AG09309 (cell line): Measurements from ENCODE around the gene SYNGR1.

ENCODE experiments used
- DNase-seq: peaks from one replicate; pipeline ENCODE4 v3.0.0-alpha.2; 2010; ENCODE audit warnings: low read depth
- H3K4me3 ChIP-seq: 2 replicates; pipeline ENCODE4 v1.5.1; 2011; ENCODE audit warnings: mild to moderate bottlenecking, low read depth, low read length, moderate library complexity; ENCODE audit not compliant: control insufficient read depth
- CTCF ChIP-seq: IDR thresholded peaks from 2 replicates; pipeline ENCODE4 v1.5.1; 2011; ENCODE audit warnings: mild to moderate bottlenecking, low read depth, low read length, inconsistent platforms; ENCODE audit not compliant: insufficient read depth, control insufficient read depth; ENCODE audit errors: missing control alignments

SYNGR1 gene

GRCh38 chr22:39430576-39431150 lies 80.9 kb downstream of the SYNGR1 start:
- H3K4me3 ChIP-seq, result no peak overlapping the region
- TF ChIP-seq CTCF, result no peak
- no peak for DNase-seq

GRCh38 chr22:39431216-39431801 lies 81.5 kb downstream of the SYNGR1 start:
- no peak for TF ChIP-seq CTCF
- DNase-seq, result no peak
- no peak overlapping the region for H3K4me3 ChIP-seq

GRCh38 chr22:39431821-39432251 lies 82.0 kb downstream of the SYNGR1 start:
- no peak overlapping the region for H3K4me3 ChIP-seq
- DNase-seq, result peak; percentile 8
- TF ChIP-seq CTCF, result no peak

- no peak for DNase-seq
- H3K4me3 ChIP-seq, result no peak overlapping the region
- TF ChIP-seq CTCF, result no peak
Observed at GRCh38 chr22:39432361-39432811, 82.6 kb downstream of the SYNGR1 start.

- TF ChIP-seq CTCF, result no peak
- DNase-seq, result no peak
- H3K4me3 ChIP-seq, result no peak overlapping the region
Observed at GRCh38 chr22:39433476-39434242, 83.9 kb downstream of the SYNGR1 start.

- no peak for TF ChIP-seq CTCF
Observed at GRCh38 chr22:39434243-39434653, 84.5 kb downstream of the SYNGR1 start.

More at GRCh38 chr22:39434243-39434653, 84.5 kb downstream of the SYNGR1 start:
- no peak overlapping the region for H3K4me3 ChIP-seq
- no peak for DNase-seq
